ENCODE results near the gene ZNF202. TPM values are rescaled to one million over a fixed set of nuclear protein-coding genes. Genes with fewer than 3 reads are reported as not detected.

The ZNF202 gene
- total RNA-seq, 1 experiment from 2014 or later: 10.3 TPM

DNA sequence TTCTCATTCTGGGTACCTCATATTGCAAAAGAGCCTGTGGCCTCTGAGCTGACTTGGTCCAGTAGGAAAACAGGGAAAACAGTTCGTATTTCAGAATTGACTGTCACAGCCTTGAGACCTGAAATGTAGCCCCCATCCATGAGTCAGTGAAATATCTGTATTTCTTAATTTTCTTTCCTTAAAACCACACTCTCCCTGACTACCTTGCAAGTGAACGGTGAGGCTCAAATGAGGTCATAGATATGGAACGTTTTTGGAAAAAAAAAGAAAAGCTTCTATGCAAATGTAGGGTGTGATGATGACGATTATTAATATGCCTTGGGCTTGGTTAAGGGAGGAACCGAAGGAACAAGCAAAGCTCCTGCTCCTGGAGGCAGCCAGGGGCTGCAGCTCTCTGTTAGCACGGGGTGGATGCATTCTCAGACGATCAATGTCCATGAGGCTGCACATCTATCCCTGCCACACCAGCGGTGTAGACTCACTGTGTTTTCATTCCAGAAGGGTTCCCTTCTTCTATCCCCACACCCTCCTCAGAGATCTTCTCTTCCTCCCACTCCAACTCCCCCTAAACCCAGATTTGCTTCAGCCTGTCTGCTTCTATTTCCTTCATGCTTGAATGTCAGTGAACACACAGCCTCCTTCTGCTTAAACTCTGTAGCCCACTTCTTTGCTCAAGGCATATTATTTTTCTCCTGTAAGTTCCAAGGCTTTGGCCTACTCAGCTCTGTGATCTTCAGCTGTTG, 57.9 kb downstream of the ZNF202 start:
- no peak for DNase-seq (ENCODE audit: low spot score)

DNA sequence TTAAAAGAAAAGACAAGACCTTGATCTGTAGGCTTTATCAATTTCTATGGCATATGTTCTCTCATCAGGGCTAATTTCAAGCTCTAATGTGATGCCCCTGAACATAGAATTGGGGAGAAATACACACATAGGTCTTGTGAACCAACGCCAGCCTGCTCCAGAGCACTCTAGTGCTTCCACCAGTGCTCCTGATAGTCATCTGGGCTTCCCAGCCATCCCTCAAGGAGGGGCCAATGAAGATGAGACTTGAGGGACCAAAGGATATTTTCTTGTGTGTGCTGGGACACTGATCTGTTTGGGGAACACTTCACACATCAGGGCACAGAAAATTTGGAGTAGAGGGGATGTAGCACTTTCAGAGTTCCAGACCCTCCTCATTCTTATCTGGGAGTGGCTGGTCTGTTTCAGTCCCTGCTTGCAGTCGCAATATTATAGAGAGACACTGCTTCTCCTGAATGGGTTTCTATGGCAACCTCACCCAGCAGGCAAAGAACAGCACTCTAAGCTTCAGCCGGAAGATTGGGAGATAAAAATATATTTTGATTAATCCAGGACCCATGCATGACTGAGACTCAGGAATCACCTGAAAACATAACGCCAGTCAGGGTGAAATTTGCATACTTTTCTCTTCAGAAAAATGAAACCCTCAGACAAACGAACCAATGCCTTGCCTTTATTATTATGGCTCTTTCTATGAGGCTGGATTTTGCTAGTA, 58.6 kb downstream of the ZNF202 start:
- no peak for DNase-seq (ENCODE audit: low spot score)

DNA sequence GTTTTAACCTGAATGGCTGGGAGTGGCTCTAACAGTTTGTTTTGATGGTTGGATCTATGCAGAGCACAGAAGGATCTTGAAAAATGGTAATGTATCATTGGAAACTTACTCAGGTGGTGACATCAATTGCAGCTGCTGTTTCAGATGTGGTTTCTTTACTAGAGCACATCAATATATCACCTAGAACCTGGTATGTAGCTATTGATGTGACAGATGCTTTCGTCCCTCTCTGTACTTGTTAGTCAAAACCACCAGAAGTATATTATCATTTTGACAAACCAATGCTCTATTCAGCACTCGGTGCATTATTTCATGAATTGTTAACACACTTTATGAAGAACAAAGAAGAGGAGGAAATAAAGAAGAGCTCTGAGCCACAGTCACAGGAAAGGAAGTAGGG, 60.4 kb downstream of the ZNF202 start:
- DNase-seq (ENCODE audit: low spot score): no peak

DNA sequence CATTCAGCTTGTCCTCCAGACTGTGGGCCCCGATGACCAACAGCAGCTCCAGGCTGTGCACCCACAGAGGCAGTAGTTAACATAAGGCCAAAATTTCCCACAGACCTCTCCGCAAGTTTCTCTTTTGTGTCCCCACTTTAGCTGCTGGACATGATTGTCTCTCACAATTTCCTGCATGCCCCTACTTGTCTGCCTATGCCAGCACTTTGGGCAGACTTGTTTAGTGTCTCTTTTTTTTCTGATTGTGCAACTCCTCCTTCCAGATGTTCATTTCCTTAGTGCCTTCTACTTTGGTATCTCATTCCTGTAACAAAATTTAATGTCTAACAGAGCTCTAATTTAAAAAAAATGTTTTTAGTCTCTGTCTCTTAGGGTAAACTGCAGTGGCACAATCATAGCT, 63.2 kb downstream of the ZNF202 start:
- no peak for DNase-seq (ENCODE audit: low spot score)

DNA sequence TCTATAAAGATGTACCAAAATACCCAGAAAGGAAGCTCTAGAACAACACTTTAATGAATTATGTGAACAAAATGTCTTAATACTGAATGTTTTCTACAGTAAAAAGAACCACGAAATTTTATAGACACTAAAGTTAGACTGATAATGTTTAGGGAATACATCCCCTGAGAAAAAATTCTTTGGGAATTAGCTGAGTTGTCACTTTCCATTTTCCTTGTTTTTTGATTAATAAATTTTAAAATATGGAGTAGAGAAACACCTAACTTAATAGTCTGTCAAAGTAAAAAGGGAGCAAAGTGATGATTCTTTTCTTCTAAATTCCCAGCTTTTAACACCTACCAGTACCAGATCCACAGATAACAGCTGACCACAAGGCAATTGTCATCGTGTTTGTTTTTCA, 64.0 kb downstream of the ZNF202 start:
- DNase-seq (ENCODE audit: low spot score): no peak

DNA sequence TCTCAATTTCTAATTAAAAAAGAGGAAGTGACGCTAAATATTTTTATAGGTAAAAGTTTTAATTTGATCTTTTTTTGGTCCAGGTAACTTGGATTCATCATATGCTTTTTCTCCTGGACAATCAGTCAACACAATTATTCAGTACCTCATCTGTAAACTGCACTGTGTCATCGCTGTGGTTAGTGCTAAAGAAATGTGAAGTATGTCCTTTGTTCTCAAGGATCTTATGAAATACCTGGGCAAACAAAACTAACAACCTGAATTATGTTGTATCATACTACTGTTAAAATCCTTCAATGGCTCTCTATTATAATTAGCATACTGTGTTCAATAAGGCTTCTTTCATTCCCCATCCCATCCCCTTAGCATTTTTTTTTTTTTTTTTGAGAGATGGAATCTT, 67.2 kb downstream of the ZNF202 start:
- no peak for DNase-seq (ENCODE audit: low spot score)

Other genes starting within 250 kb of the ZNF202 start
- gene SCN3B, start 87.0 kb downstream of the ZNF202 start, total RNA-seq (2014; rRNA removed; shearing (Covaris generic)): 0.39 TPM in 1 of 2 replicates, not detected in the other
- not detected in 2 replicates for gene OR6X1, start 12.9 kb upstream of the ZNF202 start, total RNA-seq (2014; rRNA removed; shearing (Covaris generic))
- not detected in 2 replicates for gene OR6M1, start 64.7 kb upstream of the ZNF202 start, total RNA-seq (2014; rRNA removed; shearing (Covaris generic))
- gene TMEM225, start 144.0 kb upstream of the ZNF202 start, total RNA-seq (2014; rRNA removed; shearing (Covaris generic)): not detected in 2 replicates
- not detected in 2 replicates for gene OR8D4, start 160.5 kb upstream of the ZNF202 start, total RNA-seq (2014; rRNA removed; shearing (Covaris generic))
- gene OR4D5, start 198.0 kb upstream of the ZNF202 start, total RNA-seq (2014; rRNA removed; shearing (Covaris generic)): not detected in 2 replicates
- not detected in 2 replicates for gene OR6T1, start 202.2 kb upstream of the ZNF202 start, total RNA-seq (2014; rRNA removed; shearing (Covaris generic))
- not detected in 2 replicates for gene OR10S1, start 236.1 kb upstream of the ZNF202 start, total RNA-seq (2014; rRNA removed; shearing (Covaris generic))